Right lobe of liver (tissue), 4 donors: ENCODE results near the gene CES4A.

ENCODE experiments used
- POLR2A ChIP-seq: fragments of 450-650 bp; IDR thresholded peaks from one replicate; pipeline ENCODE4 v1.6.1; 2017; ENCODE audit warnings: antibody characterized with exemption, mild to moderate bottlenecking
- TF ChIP-seq, protein P1 (sequence below), 4 donors: fragments of 200-600 bp in 3 of 4; fragments of 450-650 bp in 1 of 4; IDR thresholded peaks; one replicate each; pipeline versions ENCODE4 v1.5.1 to v1.8.0; 2016 to 2022; ENCODE audit warnings: antibody characterized with exemption in 4 of 4, mild to moderate bottlenecking in 2 of 4
- donor health status: DM: no; HTN: no; CAD: no.
- donor health status: DM: no; HTN: no; CAD: no.
- donor health status: DM: no; HTN: yes; CAD: no.

GRCh38 chr16:66988197-66988788 is at the start of gene CES4A:
- no peak for TF ChIP-seq POLR2A
- TF ChIP-seq, protein P1, sequence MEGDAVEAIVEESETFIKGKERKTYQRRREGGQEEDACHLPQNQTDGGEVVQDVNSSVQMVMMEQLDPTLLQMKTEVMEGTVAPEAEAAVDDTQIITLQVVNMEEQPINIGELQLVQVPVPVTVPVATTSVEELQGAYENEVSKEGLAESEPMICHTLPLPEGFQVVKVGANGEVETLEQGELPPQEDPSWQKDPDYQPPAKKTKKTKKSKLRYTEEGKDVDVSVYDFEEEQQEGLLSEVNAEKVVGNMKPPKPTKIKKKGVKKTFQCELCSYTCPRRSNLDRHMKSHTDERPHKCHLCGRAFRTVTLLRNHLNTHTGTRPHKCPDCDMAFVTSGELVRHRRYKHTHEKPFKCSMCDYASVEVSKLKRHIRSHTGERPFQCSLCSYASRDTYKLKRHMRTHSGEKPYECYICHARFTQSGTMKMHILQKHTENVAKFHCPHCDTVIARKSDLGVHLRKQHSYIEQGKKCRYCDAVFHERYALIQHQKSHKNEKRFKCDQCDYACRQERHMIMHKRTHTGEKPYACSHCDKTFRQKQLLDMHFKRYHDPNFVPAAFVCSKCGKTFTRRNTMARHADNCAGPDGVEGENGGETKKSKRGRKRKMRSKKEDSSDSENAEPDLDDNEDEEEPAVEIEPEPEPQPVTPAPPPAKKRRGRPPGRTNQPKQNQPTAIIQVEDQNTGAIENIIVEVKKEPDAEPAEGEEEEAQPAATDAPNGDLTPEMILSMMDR (IDR thresholded peaks at IDR 0.05), result no peak
